Measurements from ENCODE around the gene SLC35D1. TPM values are rescaled to one million over a fixed set of nuclear protein-coding genes. Genes with fewer than 3 reads are reported as not detected.

Gene SLC35D1
- total RNA-seq, 4 donors from 2014 or later: 8.3 to 54.3 (median 31.8) TPM

GRCh38 chr1:67018574-67018973 lies 35.4 kb downstream of the SLC35D1 start:
- TF ChIP-seq CTCF (IDR thresholded peaks at IDR 0.05) (no peak), POLR2A (IDR thresholded peaks at IDR 0.05) (no peak)
- Histone ChIP-seq H3K27ac (peak overlapping the region in 1 of 4 donors; percentile 6), H3K36me3 (peaks cover 0 to 38% (median 0%) of the 10 kb centered on the region in 3 donors), H3K4me1 (no peaks in the 10 kb centered on the region), H3K4me3 (no peak overlapping the region), H3K9me3 (no peaks in the 10 kb centered on the region), H3K27me3 (no peaks in the 10 kb centered on the region)
- no peak for DNase-seq

DNA sequence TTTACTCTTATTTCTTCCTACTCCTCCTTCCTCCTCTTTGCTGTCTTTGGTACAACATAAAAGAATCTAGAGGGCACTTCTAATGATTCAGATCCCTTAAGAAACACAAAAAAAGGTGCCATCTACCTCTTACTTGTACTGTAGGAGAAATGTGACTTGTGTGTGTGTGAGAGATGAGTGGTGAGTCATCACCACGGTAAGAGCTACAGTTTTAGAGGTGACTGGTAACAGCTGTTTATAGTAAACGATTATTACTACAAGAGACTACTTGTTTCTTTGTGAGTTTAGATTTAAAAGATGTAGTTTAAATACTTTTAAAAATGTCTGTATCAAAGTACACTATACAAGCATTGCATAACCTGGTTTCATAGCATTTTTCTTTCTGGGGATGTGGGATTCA lies 40.4 kb downstream of the SLC35D1 start:
- Histone ChIP-seq H3K36me3 (peaks cover 0 to 48% (median 0%) of the 10 kb centered on the region in 3 donors), H3K9me3 (no peaks in the 10 kb centered on the region), H3K4me1 (no peaks in the 10 kb centered on the region), H3K27ac (no peak overlapping the region), H3K27me3 (no peaks in the 10 kb centered on the region), H3K4me3 (no peak overlapping the region)
- DNase-seq: no peak
- no peak for TF ChIP-seq POLR2A (IDR thresholded peaks at IDR 0.05)
- TF ChIP-seq CTCF (IDR thresholded peaks at IDR 0.05): no peak

GRCh38 chr1:67009792-67010191 lies 44.2 kb downstream of the SLC35D1 start:
- Histone ChIP-seq H3K9me3 (no peaks in the 10 kb centered on the region), H3K27me3 (no peaks in the 10 kb centered on the region), H3K4me1 (no peaks in the 10 kb centered on the region), H3K4me3 (no peak overlapping the region), H3K27ac (no peak overlapping the region), H3K36me3 (peaks cover 0 to 59% (median 0%) of the 10 kb centered on the region in 3 donors)
- TF ChIP-seq POLR2A (IDR thresholded peaks at IDR 0.05) (no peak), CTCF (IDR thresholded peaks at IDR 0.05) (no peak)
- DNase-seq: no peak

GRCh38 chr1:67005068-67005467 lies 48.9 kb downstream of the SLC35D1 start:
- Histone ChIP-seq H3K27me3 (no peaks in the 10 kb centered on the region), H3K27ac (no peak overlapping the region), H3K36me3 (peaks cover 0 to 61% (median 0%) of the 10 kb centered on the region in 3 donors), H3K9me3 (no peaks in the 10 kb centered on the region), H3K4me1 (no peaks in the 10 kb centered on the region), H3K4me3 (no peak overlapping the region)
- TF ChIP-seq POLR2A (IDR thresholded peaks at IDR 0.05): no peak
- no peak for TF ChIP-seq CTCF (IDR thresholded peaks at IDR 0.05)
- DNase-seq: no peak

GRCh38 chr1:67004176-67004575 lies 49.8 kb downstream of the SLC35D1 start:
- TF ChIP-seq CTCF (IDR thresholded peaks at IDR 0.05) (no peak), POLR2A (IDR thresholded peaks at IDR 0.05) (no peak)
- no peaks in the 10 kb centered on the region for H3K4me1 ChIP-seq
- H3K27me3 ChIP-seq: no peaks in the 10 kb centered on the region
- peaks cover 0 to 58% (median 0%) of the 10 kb centered on the region in 3 donors for H3K36me3 ChIP-seq
- no peak overlapping the region for H3K4me3 ChIP-seq
- no peak overlapping the region for H3K27ac ChIP-seq
- no peaks in the 10 kb centered on the region for H3K9me3 ChIP-seq
- no peak for DNase-seq

Measured in Peyer's patch (tissue), 4 donors.